GM12878 (cell line): ENCODE results near the gene ANKRD34A. TPM values are rescaled to one million over a fixed set of nuclear protein-coding genes. Genes with fewer than 3 reads are reported as not detected.

Source experiments
- ATAC-seq: fragments of 200-7000 bp; cut with Tn5 transposase; 3 replicates; pipeline ENCODE4 v1.9.1; 2020; ENCODE audit warnings: mild to moderate bottlenecking, moderate library complexity
- BruUV-seq: library from RNA; stranded (reverse); fragments of 400-500 nt; replicated peaks from 2 replicates; lab custom pipeline; 2021; lab: Mats Ljungman, UMichigan
- CTCF ChIA-PET: fragments of 300-600 bp; sonication (Branson Sonifier 250); formaldehyde crosslinking; extraction: SDS; loops from one replicate; lab custom pipeline; 2021; ENCODE audit warnings: inconsistent platforms; lab: Yijun Ruan, JAX
- POLR2A ChIA-PET: fragments of 350-600 bp; formaldehyde crosslinking; extraction: SDS; loops from one replicate; lab custom pipeline; 2021; ENCODE audit warnings: inconsistent platforms; lab: Charles Lee
- RAD21 ChIA-PET: fragments of 300-600 bp; sonication (Branson Sonifier 250); formaldehyde crosslinking; loops from one replicate; lab custom pipeline; 2023; ENCODE audit warnings: antibody characterized with exemption; ENCODE audit not compliant: unreplicated experiment; lab: Charles Lee
- SMC1A ChIA-PET: fragments of 300-600 bp; sonication (Branson Sonifier 250); formaldehyde crosslinking; loops from one replicate; lab custom pipeline; 2023; ENCODE audit not compliant: unreplicated experiment, uncharacterized antibody; lab: Charles Lee
- DNase-seq: peaks from one replicate; pipeline ENCODE4 v3.0.0-alpha.2; 2011; ENCODE audit warnings: low read depth, low spot score
- FAIRE-seq: peaks from 3 replicates; lab custom pipeline; 2011; peaks lifted over from hg19 to GRCh38; lab: Jason Lieb, UNC
- H2AFZ ChIP-seq: 2 replicates; pipeline ENCODE4 v1.6.0; 2011; ENCODE audit warnings: low read depth, low read length, control low read depth; ENCODE audit not compliant: control insufficient read depth
- H3K27ac ChIP-seq: 2 replicates; pipeline ENCODE4 v1.5.1; 2011; ENCODE audit warnings: control low read depth; ENCODE audit not compliant: control insufficient read depth, insufficient read depth
- H3K27me3 ChIP-seq, 2 experiments: replicated peaks in 1 of 2; 2 replicates each; pipeline versions ENCODE4 v1.6.0 to v1.6.1; 2011; ENCODE audit warnings: low read length in 1 of 2; ENCODE audit not compliant: control insufficient read depth in 2 of 2, insufficient read depth in 2 of 2
- H3K36me3 ChIP-seq, 2 experiments: 2 replicates each; pipeline ENCODE4 v1.5.1; 2011; ENCODE audit warnings: low read length in 1 of 2; ENCODE audit not compliant: control insufficient read depth in 2 of 2, insufficient read depth in 2 of 2
- H3K4me1 ChIP-seq: 2 replicates; pipeline ENCODE4 v1.6.1; 2011; ENCODE audit warnings: mild to moderate bottlenecking, low read length, moderate library complexity, mixed read lengths; ENCODE audit not compliant: control insufficient read depth, insufficient read depth
- H3K4me2 ChIP-seq: 2 replicates; pipeline ENCODE4 v1.6.0; 2011; ENCODE audit warnings: control low read depth; ENCODE audit not compliant: control insufficient read depth, insufficient read depth
- H3K4me3 ChIP-seq: fragments of 200-600 bp; sonication (generic); 2 replicates; pipeline ENCODE4 v1.5.1; 2016
- H3K79me2 ChIP-seq: 2 replicates; pipeline ENCODE4 v1.6.0; 2011; ENCODE audit warnings: low read length; ENCODE audit not compliant: control insufficient read depth, insufficient read depth
- H3K9ac ChIP-seq: 2 replicates; pipeline ENCODE4 v1.8.0; 2011; ENCODE audit warnings: low read length, control low read depth, mixed read lengths; ENCODE audit not compliant: control insufficient read depth, insufficient read depth
- H3K9me3 ChIP-seq: replicated peaks from 3 replicates; pipeline ENCODE4 v1.5.1; 2011; ENCODE audit warnings: mild to moderate bottlenecking, low read length; ENCODE audit not compliant: control insufficient read depth, insufficient read depth
- H4K20me1 ChIP-seq: 2 replicates; pipeline ENCODE4 v1.6.0; 2011; ENCODE audit not compliant: control insufficient read depth, insufficient read depth
- CHD2 ChIP-seq: IDR thresholded peaks from 2 replicates; pipeline ENCODE4 v1.6.1; 2011; ENCODE audit warnings: low read depth, low read length, improper control_type of control experiment, borderline replicate concordance
- CTCF ChIP-seq, 3 experiments: IDR thresholded peaks in 2 of 3; conservative IDR thresholded peaks in 1 of 3; 2 replicates each; pipeline ENCODE4 v1.5.1; 2011; ENCODE audit warnings: low read depth in 3 of 3, low read length in 3 of 3, mild to moderate bottlenecking in 3 of 3, control low read depth in 2 of 3, moderate library complexity in 2 of 3, inconsistent platforms in 1 of 3, mixed read lengths in 1 of 3; ENCODE audit not compliant: control insufficient read depth in 2 of 3, insufficient read depth in 1 of 3; ENCODE audit errors: extremely low read depth in 1 of 3
- DPF2 ChIP-seq: fragments of 450-650 bp; IDR thresholded peaks from 2 replicates; pipeline ENCODE4 v1.6.1; 2017; ENCODE audit warnings: mild to moderate bottlenecking
- E2F8 ChIP-seq: fragments of 450-650 bp; IDR thresholded peaks from 2 replicates; pipeline ENCODE4 v1.6.1; 2018; ENCODE audit warnings: mild to moderate bottlenecking, low read depth, moderate library complexity; ENCODE audit not compliant: partially characterized antibody
- HSF1 ChIP-seq: fragments of 150-350 bp; IDR thresholded peaks from 2 replicates; pipeline ENCODE4 v1.6.1; 2014; ENCODE audit warnings: mild to moderate bottlenecking, low read depth, low read length
- RELB ChIP-seq: fragments of 450-650 bp; IDR thresholded peaks from 2 replicates; pipeline ENCODE4 v1.6.1; 2017; ENCODE audit warnings: low read depth, mild to moderate bottlenecking, moderate library complexity
- SMAD5 ChIP-seq: IDR thresholded peaks from 2 replicates; pipeline ENCODE4 v1.6.1; 2016; ENCODE audit warnings: antibody characterized with exemption, low read depth
- SPI1 ChIP-seq: IDR thresholded peaks from 2 replicates; pipeline ENCODE4 v1.6.1; 2011; ENCODE audit warnings: low read depth, mild to moderate bottlenecking, low read length, moderate library complexity, borderline replicate concordance; ENCODE audit not compliant: insufficient read depth
- SREBF1 ChIP-seq: IDR thresholded peaks from 2 replicates; pipeline ENCODE4 v1.6.1; 2012; ENCODE audit warnings: mild to moderate bottlenecking, low read length
- TCF3 ChIP-seq: IDR thresholded peaks from 2 replicates; pipeline ENCODE4 v1.6.1; 2012; ENCODE audit warnings: low read depth, mild to moderate bottlenecking, low read length, borderline replicate concordance; ENCODE audit not compliant: insufficient read depth
- WRNIP1 ChIP-seq: IDR thresholded peaks from 2 replicates; pipeline ENCODE4 v1.6.1; 2011; ENCODE audit warnings: low read depth, low read length, improper control_type of control experiment, borderline replicate concordance
- ZNF24 ChIP-seq: fragments of 450-650 bp; IDR thresholded peaks from 2 replicates; pipeline ENCODE4 v1.6.1; 2017; ENCODE audit warnings: antibody characterized with exemption, mild to moderate bottlenecking
- WGBS: methylation state at CpG from one replicate; pipeline ENCODE4 v1.1.6; 2016; ENCODE audit warnings: low lambda C conversion rate; ENCODE audit not compliant: insufficient replicate concordance, insufficient coverage; ENCODE audit errors: missing lambda C conversion rate; 5-methylcytosine and 5-hydroxymethylcytosine counted together
- in situ Hi-C: fragments of 300-500 bp; cut with MboI; formaldehyde crosslinking; loops from 9 replicates; pipeline ENCODE4 v1.14.3; 2018; ENCODE audit warnings: mixed read lengths
- intact Hi-C: fragments of 100-400 bp; cut with micrococcal nuclease; formaldehyde crosslinking; loops from one replicate; pipeline ENCODE4 v1.14.2; 2022; ENCODE audit not compliant: unreplicated experiment
- polyA plus RNA-seq, 11 experiments: library from polyadenylated mRNA; depleted of rRNA in 4 of 11; unstranded in 6 of 11; stranded (reverse) in 5 of 11; fragments of >200 nt; fragmentation: Nextera tagmentation in 4 of 11; fragmentation: Illumina TruSeq in 1 of 11; extraction: Ambion mirVana in 4 of 11; extraction: Trizol in 1 of 11; gene quantifications; 1 replicate in 1 of 11; 2 replicates in 10 of 11; pipeline versions ENCODE4 v1.2.1 to v1.2.3, GENCODE V29; 2011 to 2016; ENCODE audit warnings: inconsistent platforms in 2 of 11, missing spikeins in 2 of 11, low read depth in 1 of 11
- total RNA-seq, 4 experiments: library from RNA; depleted of rRNA in 3 of 4; stranded (reverse); fragments of >200 nt in 3 of 4; fragmentation: Illumina TruSeq in 1 of 4; extraction: Trizol in 1 of 4; gene quantifications; 2 replicates each; pipeline versions ENCODE4 v1.2.1 to v1.2.3, GENCODE V29; 2013 to 2021

The ANKRD34A gene
- total and polyA plus RNA-seq, 10 of the 15 experiments (the other 5 are each of a cell fraction or from before 2014, with no cell fraction given), result 0.40 to 3.5 (median 1.6) TPM

- TF ChIP-seq E2F8 (no peak), ZNF24 (no peak), SMAD5 (peak; percentile 81)
These were observed 32.8 kb upstream of the ANKRD34A start (continued) for GRCh38 chr1:145997016-145997717.

GRCh38 chr1:145996433-145997015, 32.1 kb upstream of the ANKRD34A start, which contains the start of gene TXNIP:
TXNIP (minus strand) TSS chr1:145996579; CDS start chr1:145996266, 313 bp downstream.
- FAIRE-seq (no peak), ATAC-seq (peak; percentile 92), DNase-seq (peak; percentile 51)
- intact Hi-C loops (no loop called here), in situ Hi-C loops (no loop called here)
- H3K9me3 ChIP-seq, result no peaks in the 10 kb centered on the region
- peaks cover 15% of the 10 kb centered on the region for H3K79me2 ChIP-seq
- ChIA-PET POLR2A (interaction anchor here (0.5 to 4.1 kb wide), 10 partner anchors 8 to 138 kb away, joined by 3 to 82 read pairs (median 7); partner anchors contain the start of genes ANKRD34A, LIX1L, PIAS3 and POLR3GL), RAD21 (interaction anchor here (0.9 to 7.4 kb wide), 6 partner anchors 10 to 39 kb away, joined by 3 to 100 read pairs (median 3); partner anchors contain the start of gene LIX1L), SMC1A (interaction anchor here (1.1 to 12.5 kb wide), 5 partner anchors 10 to 117 kb away, joined by 3 to 244 read pairs (median 5); no protein-coding TSS in a partner anchor), CTCF (interaction anchor here (0.7 to 12.2 kb wide), 8 partner anchors 10 to 151 kb away, joined by 3 to 196 read pairs (median 4); partner anchors contain the start of genes ANKRD34A, LIX1L, NUDT17 and POLR3GL)
- no peaks in the 10 kb centered on the region for H3K27me3 ChIP-seq
- no peaks in the 10 kb centered on the region for H4K20me1 ChIP-seq
- H3K4me2 ChIP-seq, result peak within 1 kb of the TSS; percentile 86
- no TSS peak for BruUV-seq
- peaks cover 8% of the 10 kb centered on the region for H3K4me1 ChIP-seq
- peak within 1 kb of the TSS; percentile 75 for H3K9ac ChIP-seq
- peak within 1 kb of the TSS; percentile 82 for H3K27ac ChIP-seq
- H3K4me3 ChIP-seq, result peak within 1 kb of the TSS; percentile 81
- peaks cover 0 to 3% of the 10 kb centered on the region in 2 experiments; a peak in 2 of 4 replicates for H3K36me3 ChIP-seq
- 1% methylated on average over 30 of the region's 30 CpGs for WGBS
- H2AFZ ChIP-seq, result peak within 1 kb of the TSS; percentile 77
- peak; percentile 83 for TF ChIP-seq CHD2
- TF ChIP-seq CTCF (IDR thresholded peaks at IDR 0.05 in 2 of 3, conservative IDR thresholded peaks at IDR 0.05 in 1 of 3; ENCODE audit: control insufficient read depth in 2 of 3, extremely low read depth in 1 of 3, insufficient read depth in 1 of 3, low read depth in 3 of 3, low read length in 3 of 3), result no peak
- no peak for TF ChIP-seq SPI1
- no peak for TF ChIP-seq DPF2
- TF ChIP-seq SREBF1, result no peak
- TF ChIP-seq TCF3, result no peak
- no peak for TF ChIP-seq HSF1
- no peak for TF ChIP-seq WRNIP1
- peak; percentile 84 for TF ChIP-seq RELB
